NCI-H510A (cell line): ENCODE results near the gene MAP4K5.
"Not testable (repeated sequence)": the region's sequence is repeated elsewhere in the genome, so short reads cannot be mapped to it uniquely, and the experiment has no call there.

Experiments
- DNase-seq: peaks from one replicate; lab custom pipeline; 2025; lab: John Stamatoyannopoulos, UW

The MAP4K5 gene

GRCh38 chr14:50532502-50533240 lies at the start of gene MAP4K5:
MAP4K5 (minus strand) TSS chr14:50532569; CDS start chr14:50532049, 520 bp downstream.
- DNase-seq = peak; percentile 90

- no peak for DNase-seq
Observed at GRCh38 chr14:50578433-50578832, 46.1 kb upstream of the MAP4K5 start.

GRCh38 chr14:50577982-50578381 lies 45.6 kb upstream of the MAP4K5 start:
- no peak for DNase-seq

- DNase-seq = no peak
Observed at GRCh38 chr14:50575769-50576168, 43.4 kb upstream of the MAP4K5 start.

- no peak for DNase-seq
Observed at GRCh38 chr14:50573862-50574261, 41.5 kb upstream of the MAP4K5 start.

GRCh38 chr14:50569714-50570274 lies 37.4 kb upstream of the MAP4K5 start:
- DNase-seq = no peak

GRCh38 chr14:50562841-50563240 lies 30.5 kb upstream of the MAP4K5 start:
- no peak for DNase-seq

- DNase-seq = peak; percentile 48
Observed at GRCh38 chr14:50560931-50561285, 28.5 kb upstream of the MAP4K5 start.

- peak; percentile 66 for DNase-seq
Observed at GRCh38 chr14:50559990-50560930, 27.9 kb upstream of the MAP4K5 start, which contains the start of gene ATL1. ATL1 (plus strand) TSS chr14:50560145; CDS start chr14:50560266, 121 bp downstream.

- not testable (repeated sequence) for DNase-seq
Observed at GRCh38 chr14:50552796-50553195, 20.4 kb upstream of the MAP4K5 start.

- no peak for DNase-seq
Observed at GRCh38 chr14:50551877-50552276, 19.5 kb upstream of the MAP4K5 start.

- no peak for DNase-seq
Observed at GRCh38 chr14:50550294-50550693, 17.9 kb upstream of the MAP4K5 start.

GRCh38 chr14:50545618-50546017 lies 13.2 kb upstream of the MAP4K5 start:
- no peak for DNase-seq

- no peak for DNase-seq
Observed at GRCh38 chr14:50544911-50545310, 12.5 kb upstream of the MAP4K5 start.

- DNase-seq = peak; percentile 63
Observed at GRCh38 chr14:50542941-50543418, 10.6 kb upstream of the MAP4K5 start.

- no peak for DNase-seq
Observed at GRCh38 chr14:50541159-50541567, 8.8 kb upstream of the MAP4K5 start.

- DNase-seq = no peak
Observed at GRCh38 chr14:50539051-50539450, 6.7 kb upstream of the MAP4K5 start.

GRCh38 chr14:50538034-50538433 lies 5.7 kb upstream of the MAP4K5 start:
- not testable (repeated sequence) for DNase-seq

GRCh38 chr14:50534997-50535396 lies 2.6 kb upstream of the MAP4K5 start:
- no peak for DNase-seq

- DNase-seq = no peak
Observed at GRCh38 chr14:50534416-50534815, 2.0 kb upstream of the MAP4K5 start.

- no peak for DNase-seq
Observed at GRCh38 chr14:50533806-50534205, 1.4 kb upstream of the MAP4K5 start.

- DNase-seq = no peak
Observed at GRCh38 chr14:50533241-50533705, 904 bp upstream of the MAP4K5 start.
